ENCODE data around the gene SH3D21. TPM values are rescaled to one million over a fixed set of nuclear protein-coding genes. Genes with fewer than 3 reads are reported as not detected.

Gene SH3D21
- total RNA-seq = 9.8 TPM

DNA sequence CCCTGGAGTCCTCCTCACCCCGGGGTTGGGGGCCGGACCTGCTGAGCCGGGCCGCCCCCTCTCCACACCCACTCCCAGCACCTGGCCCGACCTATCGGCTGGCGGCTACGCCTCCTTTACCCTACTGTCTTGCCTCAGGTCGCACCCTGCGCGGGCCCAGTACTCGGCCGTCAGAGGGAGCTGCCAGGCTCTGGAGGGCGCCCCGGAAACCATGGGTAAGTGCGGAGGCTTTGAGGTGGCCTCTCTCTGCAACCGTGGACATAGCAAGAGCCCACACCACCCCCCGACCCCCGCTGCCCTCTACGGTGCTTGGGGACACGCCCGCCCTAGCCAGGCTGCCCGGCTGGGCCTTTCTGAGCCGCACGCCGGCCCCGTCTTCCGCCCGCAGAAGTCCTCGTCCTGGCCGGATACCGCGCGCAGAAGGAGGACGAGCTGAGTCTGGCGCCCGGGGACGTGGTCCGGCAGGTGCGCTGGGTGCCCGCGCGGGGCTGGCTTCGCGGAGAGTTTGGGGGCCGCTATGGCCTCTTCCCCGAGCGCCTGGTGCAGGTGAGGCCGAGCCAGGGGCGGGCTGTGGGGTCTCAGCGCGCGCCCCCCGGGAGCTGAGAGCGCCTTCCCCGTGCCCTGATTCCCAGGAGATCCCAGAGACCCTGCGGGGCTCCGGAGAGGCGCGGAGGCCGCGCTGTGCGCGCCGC is at the start of gene SH3D21:
TSS of gene SH3D21 (plus strand) at position 159 of the 692 bp plus-strand sequence. CDS start at position 212, 53 bp downstream.
- intact Hi-C loops (cut with DNase I) = loop anchor here (1.0 kb wide), 1 partner anchor 34 kb away; no protein-coding TSS in a partner anchor
- ATAC-seq (peak; percentile 62), DNase-seq (ENCODE audit: low spot score) (peak; percentile 74)

DNA sequence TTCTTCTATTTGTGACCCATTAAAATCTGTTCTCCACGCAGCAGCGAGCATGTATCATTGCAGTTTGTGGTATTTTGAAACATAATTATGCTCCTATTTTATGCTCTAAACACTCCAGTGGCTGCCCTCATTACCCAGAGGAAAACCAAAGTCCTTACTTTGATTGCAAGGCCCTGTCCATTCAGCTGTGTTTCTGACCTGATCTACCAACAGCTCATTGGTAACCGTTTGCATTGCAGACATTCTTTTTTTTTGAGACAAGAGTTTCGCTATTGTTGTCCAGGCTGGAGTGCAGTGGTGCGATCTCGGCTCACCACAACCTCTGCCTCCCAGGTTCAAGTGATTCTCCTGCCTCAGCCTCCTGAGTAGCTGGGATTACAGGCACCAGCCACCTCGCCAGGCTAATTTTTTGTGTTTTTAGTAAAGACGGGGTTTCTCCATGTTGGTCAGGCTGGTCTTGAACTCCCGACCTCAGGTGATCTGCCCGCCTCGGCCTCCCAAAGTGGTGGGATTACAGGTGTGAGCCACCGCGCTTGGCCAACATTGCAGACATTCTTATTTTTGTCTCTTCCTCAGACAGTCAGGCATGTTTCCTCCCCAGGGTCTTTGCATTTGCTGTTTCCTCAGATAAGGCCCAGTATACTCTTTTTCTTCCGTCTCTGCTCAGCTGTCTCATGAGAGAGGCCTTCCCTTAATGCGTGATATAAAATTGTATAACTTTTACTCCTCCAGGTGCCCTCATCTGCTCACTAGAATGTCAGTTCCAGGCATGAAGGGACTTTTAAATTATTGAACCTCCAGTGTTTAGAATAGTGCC is 49.4 kb upstream of the SH3D21 start:
- DNase-seq (ENCODE audit: low spot score) = no peak
- intact Hi-C loops (cut with DNase I) = no loop called here
- ATAC-seq = no peak

DNA sequence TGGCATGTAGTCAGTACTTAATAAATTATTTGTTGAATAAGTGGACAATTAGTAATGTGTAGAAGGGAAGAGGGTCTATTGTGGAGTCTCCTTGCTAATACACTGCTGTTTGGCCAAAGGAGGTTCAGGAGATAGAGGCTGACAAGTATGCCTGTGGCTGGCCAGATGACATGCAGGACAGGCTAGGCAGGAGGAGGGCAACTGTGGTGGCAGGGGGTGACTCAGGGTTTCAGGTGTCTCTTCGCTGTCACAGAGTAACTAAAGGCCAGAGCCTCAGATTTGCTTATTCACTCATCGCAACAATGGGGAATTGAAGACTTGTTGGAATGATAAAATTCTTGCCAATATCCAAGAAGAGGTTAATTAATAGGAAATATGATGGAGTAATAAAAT is 48.8 kb upstream of the SH3D21 start:
- intact Hi-C loops (cut with DNase I) = no loop called here

DNA sequence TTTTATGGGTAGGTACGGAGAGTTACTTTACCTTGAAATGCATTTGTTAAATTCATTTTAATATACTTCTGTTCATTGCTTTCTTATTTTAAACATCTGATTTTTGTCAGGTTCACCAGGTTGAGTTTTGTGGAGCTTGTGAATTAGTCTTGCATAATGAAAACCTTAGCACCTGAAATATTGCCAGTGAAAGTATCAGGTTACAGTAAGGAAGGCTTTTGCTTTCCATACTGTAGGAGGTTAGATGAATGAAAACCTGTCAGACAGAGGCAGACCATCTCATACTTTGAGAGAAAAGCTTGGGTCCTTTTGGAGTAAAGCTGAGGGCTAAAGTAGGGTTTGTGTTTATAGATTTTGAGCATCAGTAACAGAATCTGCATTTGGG is 47.2 kb upstream of the SH3D21 start:
- DNase-seq (ENCODE audit: low spot score) (no peak), ATAC-seq (no peak)
- intact Hi-C loops (cut with DNase I) = no loop called here

More for the DNA sequence above, 48.8 kb upstream of the SH3D21 start:
- DNase-seq (ENCODE audit: low spot score) (no peak), ATAC-seq (no peak)

DNA sequence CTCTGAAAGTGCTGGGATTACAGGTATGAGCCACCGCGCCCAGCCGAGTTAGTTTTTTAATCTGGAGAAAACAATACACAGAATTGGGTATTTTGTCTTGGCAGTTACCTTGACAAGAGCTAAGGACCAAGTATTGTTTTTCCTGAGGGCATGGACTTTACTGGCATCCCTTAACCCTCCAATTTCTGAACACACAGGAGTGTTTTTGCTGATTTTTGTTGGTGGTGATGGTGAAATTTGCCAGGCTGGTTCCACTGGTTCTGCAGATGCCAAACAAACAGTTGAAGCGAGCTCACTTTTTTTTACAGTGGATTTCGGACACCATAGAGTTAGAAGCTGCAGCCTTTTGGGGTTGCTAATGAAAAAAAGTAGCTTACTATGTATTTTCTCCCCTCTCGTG is 37.2 kb upstream of the SH3D21 start:
- no peak for ATAC-seq
- intact Hi-C loops (cut with DNase I) = no loop called here
- DNase-seq (ENCODE audit: low spot score) = no peak

DNA sequence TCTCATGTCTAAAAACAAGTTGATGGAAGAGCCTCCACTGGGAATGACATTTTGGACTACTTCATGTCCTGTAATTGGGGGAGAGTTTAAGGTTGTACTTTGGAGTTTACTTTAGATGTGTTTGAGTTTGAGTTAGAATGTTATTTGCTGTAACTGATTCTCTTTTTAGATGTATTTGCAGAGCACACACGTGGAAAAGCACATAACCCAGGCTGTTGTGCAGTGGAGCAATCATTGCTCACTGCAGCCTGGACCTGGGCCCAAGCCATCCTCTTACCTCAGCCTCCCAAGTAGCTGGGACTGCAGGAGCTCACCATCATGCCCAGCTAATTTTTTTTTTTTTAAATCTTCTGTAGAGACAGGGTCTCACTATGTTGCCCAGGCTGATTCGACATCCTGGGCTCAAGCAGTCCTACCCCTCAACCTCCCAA is 36.7 kb upstream of the SH3D21 start:
- ATAC-seq (peak; percentile 22), DNase-seq (ENCODE audit: low spot score) (no peak)
- intact Hi-C loops (cut with DNase I) = no loop called here

DNA sequence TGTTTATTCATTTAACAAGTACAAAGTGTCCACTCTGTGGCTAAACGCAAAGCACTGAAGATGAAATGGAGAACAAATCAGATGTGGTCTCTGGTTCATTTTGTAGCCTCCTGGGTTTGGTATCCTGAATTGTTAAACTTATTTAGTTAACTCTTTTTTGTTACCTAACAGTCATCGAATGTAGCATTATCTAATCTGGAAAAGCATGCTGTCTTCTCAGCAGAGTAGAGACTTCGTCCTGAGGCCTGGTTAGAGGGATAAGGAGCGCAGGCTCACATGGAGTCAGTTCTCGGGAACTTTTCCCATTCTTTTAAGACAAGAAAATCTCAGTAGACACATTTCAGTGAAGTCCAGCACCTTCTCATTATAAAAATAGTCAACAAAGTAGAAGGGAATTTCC is 33.1 kb upstream of the SH3D21 start:
- ATAC-seq = no peak

DNA sequence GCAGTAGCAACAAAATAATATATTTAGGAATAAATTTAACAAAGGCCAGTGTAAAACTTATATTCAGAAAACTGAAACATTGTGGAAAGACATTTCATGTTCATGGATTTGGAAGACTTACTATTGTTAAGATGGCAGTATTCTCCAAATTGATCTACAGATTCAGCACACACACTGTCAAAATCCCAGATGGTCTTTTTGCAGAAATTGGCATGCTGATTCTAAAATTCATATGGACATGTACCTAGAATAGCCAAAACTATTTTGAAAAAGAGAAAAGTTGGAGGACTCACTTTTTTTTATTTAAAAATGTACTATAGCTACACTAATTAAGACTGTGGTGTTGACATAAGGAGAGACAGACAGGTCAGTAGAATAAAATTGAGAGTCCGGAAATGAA is 32.0 kb upstream of the SH3D21 start:
- ATAC-seq (no peak), DNase-seq (ENCODE audit: low spot score) (no peak)
- intact Hi-C loops (cut with DNase I) = no loop called here

More for the DNA sequence above, 33.1 kb upstream of the SH3D21 start:
- no peak for DNase-seq (ENCODE audit: low spot score)
- intact Hi-C loops (cut with DNase I) = no loop called here

DNA sequence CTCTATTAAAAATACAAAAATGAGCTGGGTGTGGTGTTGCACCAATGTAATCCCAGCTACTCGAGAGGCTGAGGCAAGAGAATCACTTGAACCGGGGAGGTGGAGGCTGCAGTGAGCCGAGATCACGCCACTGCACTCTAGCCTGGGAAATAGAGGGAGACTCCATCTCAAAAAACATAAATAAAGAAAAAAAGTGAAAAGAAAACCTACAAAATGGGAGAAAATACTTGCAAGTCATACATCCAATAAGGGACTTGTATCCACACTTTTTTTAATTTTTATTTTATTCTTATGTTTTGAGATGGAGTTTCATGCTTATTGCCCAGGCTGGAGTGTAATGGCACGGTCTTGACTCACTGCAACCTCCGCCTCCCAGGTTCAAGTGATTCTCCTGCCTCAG is 29.5 kb upstream of the SH3D21 start:
- intact Hi-C loops (cut with DNase I) = no loop called here
- DNase-seq (ENCODE audit: low spot score) (no peak), ATAC-seq (no peak)

DNA sequence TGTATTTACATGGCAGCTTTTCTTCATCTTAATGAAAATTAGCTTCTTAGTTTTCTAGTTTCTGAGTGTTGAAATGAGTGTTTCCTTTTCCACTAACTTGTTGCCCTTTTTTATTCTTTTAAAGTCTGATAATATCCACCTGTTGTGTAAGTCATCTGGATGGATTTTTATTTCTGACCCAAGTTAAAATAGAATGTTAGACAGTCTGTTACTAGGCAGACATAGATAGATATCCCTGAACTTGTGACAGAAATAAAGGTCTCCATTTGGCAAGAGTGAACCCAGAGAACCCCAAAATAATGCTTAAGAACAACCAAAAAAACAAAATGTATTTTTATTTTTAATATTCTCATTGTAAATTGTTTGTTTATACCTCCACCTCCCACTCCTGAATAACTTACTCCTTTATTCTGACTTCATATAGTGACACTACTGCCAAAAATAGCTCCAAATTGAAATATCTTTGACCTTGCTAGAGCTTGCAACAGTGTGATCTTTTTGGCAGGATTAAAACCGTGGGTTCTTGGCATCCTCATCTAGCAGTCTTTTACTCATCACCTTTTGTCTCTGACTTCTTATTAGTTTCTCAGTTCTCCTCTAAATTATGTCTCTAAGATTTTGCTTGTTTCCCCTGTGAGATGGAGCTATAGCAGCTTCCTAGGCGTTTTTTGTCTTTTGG is 26.9 kb upstream of the SH3D21 start:
- DNase-seq (ENCODE audit: low spot score) (no peak), ATAC-seq (peak; percentile 81)
- intact Hi-C loops (cut with DNase I) = no loop called here

DNA sequence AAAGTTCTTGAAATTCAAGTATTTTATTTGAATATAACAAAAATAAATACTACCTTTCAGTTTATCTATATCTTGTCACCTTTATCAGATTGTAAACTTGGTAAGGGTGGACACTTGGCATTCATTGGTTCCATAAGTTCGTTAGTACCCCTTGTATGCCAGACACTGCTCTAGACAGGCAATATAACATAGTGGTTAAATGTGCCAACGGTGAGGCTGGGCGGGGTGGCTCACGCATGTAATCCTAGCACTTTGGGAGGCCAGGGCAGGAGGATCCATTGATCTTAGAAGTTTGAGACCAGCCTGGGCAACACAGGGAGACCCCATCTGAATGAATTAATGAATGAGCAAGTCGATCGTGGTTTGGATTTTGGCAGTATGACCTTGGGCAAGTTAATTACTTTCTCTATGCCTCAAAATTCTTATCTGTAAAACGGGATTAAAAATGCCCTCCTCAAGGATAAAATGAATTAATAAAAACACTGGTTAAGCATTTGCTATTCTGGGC is 26.3 kb upstream of the SH3D21 start:
- intact Hi-C loops (cut with DNase I) = no loop called here
- DNase-seq (ENCODE audit: low spot score) = no peak
- ATAC-seq = peak; percentile 35

DNA sequence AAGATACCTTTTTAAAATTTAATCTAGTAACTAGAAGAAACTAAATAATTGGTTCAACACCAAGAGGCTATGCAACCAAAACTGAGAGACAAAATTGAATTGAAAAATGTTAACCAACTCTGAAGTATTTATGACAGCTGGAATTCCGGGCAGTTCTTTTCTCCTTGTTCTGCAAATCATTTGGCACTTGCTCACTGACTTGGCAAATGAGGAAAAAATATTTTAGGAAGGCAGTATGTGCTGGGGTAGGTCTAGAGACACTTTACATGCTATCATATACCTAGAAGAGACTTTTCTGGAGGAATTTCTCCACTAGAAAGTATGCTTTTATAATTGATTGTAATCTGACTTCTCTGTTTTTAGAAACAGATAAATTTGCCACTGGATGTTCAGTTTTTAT is 22.1 kb upstream of the SH3D21 start:
- intact Hi-C loops (cut with DNase I) = no loop called here
- ATAC-seq (no peak), DNase-seq (ENCODE audit: low spot score) (no peak)

DNA sequence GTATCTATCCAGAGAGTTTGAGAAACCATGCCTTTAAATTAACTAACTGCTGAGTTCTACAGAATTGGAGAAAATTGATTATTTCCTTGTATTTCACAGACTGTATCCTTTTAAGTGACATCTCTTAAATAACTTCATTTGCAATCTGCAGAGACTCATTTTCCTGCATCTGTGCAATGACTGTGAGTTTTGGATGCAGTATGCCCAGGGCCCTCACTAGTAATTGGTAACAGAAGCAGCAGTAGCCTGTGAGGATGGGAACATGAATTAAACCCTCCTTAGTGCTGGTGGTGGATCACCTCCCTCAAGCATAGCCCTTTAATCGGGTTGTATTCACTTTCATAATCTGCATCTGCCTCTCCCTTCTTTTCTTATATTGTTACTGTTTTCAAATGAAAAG is 21.7 kb upstream of the SH3D21 start:
- DNase-seq (ENCODE audit: low spot score) (no peak), ATAC-seq (no peak)
- intact Hi-C loops (cut with DNase I) = no loop called here

DNA sequence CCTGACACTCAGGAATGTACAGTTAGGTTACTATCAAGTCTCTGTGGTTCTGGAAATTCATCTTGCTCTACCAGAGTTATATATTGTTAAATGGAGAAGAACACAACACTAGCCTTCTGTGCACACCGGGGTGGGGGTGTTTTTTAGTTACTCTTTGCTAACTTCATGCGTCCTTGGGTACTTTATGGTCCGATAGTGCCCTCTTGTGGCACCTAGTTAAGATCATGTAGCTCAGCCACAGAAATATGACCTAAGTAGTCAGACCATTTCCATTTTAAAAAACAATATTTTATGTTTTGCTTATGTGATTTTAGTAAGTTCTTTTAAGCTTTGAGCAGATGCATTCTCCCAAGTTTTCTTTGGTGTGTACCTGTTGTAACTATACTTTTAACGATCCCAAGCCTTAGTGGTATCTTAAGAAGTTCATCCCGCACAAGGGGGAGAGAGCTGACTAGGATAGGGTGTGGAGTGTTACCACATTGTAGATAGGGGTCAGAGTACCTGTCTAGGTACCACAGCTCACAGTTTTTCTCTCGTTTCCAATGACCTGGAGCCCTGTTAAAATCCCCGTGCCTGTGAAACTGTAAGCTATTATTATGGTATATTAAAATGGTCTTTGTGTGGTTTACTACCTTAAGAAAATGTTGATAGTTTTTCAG is 20.6 kb upstream of the SH3D21 start:
- intact Hi-C loops (cut with DNase I) = loop anchor here (5.0 kb wide), 1 partner anchor 138 kb away; the partner anchor contains the start of gene TRAPPC3
- ATAC-seq (peak; percentile 91), DNase-seq (ENCODE audit: low spot score) (peak; percentile 71)

DNA sequence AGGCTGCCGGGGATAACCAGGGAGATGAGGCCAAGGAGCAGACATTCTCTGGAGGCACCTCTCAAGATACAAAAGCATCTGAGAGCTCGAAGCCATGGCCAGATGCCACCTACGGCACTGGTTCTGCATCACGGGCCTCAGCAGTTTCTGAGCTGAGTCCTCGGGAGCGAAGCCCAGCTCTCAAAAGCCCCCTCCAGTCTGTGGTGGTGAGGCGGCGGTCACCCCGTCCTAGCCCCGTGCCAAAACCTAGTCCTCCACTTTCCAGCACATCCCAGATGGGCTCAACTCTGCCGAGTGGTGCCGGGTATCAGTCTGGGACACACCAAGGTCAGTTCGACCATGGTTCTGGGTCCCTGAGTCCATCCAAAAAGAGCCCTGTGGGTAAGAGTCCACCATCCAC is 19.4 kb upstream of the SH3D21 start:
- DNase-seq (ENCODE audit: low spot score) = no peak
- intact Hi-C loops (cut with DNase I) = loop anchor here (5.0 kb wide), 1 partner anchor 140 kb away; the partner anchor contains the start of gene TRAPPC3
- no peak for ATAC-seq

DNA sequence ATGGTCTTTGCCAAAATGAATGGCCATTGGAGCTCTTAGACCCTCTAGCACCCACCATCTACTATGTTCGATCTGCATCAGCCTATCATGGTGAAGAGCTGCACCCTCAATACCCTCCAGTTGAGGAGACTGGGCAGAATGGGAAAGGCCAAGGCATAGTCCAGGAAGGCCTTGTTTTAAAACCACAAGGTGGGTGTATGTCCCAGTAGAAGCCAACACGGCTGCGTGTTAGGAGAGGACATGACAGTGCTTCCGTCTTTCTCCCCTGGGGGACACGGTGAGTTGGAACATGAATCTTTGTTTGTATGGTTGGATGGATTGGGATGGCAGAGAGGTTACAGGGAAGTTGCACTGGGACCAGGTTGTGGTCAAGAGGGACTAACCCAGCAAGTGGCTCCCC is 18.6 kb upstream of the SH3D21 start:
- ATAC-seq = no peak
- DNase-seq (ENCODE audit: low spot score) = no peak
- intact Hi-C loops (cut with DNase I) = loop anchor here (5.0 kb wide), 1 partner anchor 140 kb away; the partner anchor contains the start of gene TRAPPC3

DNA sequence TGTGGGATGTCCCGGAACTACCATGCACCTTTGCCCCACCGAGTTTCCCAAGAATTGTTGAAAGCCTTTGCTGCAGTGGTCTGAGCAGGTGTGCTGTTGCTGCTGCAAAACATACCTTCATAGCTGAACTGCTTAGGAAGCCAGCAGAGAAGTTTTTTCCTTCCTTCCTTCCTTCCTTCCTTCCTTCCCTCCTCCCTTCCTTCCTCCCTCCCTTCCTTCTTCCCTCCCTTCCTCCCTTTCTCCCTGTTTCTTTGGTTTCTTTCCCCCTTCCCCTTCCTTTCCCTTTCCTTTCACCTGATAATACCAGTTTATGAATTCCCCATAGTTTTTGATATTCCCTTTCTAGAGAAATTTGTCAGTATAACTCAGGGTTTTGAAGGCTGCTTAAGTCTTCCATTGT is 10.8 kb upstream of the SH3D21 start:
- DNase-seq (ENCODE audit: low spot score) (no peak), ATAC-seq (no peak)
- intact Hi-C loops (cut with DNase I) = no loop called here

DNA sequence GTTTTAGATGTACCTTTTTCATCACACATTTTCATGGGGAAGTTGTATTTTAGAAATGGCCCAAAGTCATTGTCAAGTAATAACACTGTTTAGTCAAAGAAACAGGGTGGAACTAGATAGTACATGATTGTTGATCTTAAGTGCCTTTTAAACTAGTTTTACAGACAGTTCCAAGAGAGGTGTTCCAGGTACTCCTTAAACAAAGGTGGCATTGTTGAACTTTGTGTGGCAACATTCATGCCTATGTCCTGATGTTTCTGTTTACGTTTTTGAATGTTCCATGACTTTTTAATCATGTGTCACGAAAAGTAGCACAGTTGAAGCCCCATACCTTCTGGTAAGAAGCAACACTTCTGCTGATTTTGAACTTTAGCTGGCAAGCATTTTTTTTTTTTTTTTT is 9.1 kb upstream of the SH3D21 start:
- no peak for DNase-seq (ENCODE audit: low spot score)
- ATAC-seq = no peak
- intact Hi-C loops (cut with DNase I) = no loop called here

DNA sequence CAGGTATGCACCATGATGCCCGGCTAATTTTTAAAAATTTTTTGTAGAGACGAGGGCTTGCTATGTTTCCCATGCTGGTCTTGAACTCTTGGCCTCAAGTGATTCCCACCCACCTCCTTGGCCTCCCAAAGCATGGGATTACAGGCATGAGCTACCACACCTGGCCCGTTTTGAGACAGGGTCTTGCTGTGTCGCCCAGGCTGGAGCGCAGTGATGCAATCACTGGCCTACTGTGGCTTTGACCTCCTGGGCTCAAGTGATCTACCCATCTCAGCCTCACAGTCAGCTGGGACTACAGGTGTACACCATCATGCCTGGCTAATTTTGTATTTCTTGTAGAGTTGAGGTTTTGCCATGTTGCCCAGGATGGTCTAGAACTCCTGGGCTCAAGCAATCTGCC is 7.5 kb upstream of the SH3D21 start:
- DNase-seq (ENCODE audit: low spot score) = no peak
- ATAC-seq = no peak
- intact Hi-C loops (cut with DNase I) = no loop called here

All from sciatic nerve (tissue), 2 donors.